ENCODE measurements around the gene CHN2. TPM values are rescaled to one million over a fixed set of nuclear protein-coding genes. Genes with fewer than 3 reads are reported as not detected.

Gene CHN2
- total RNA-seq, 2 donors from 2014 or later: 7.0 to 29.1 TPM

DNA sequence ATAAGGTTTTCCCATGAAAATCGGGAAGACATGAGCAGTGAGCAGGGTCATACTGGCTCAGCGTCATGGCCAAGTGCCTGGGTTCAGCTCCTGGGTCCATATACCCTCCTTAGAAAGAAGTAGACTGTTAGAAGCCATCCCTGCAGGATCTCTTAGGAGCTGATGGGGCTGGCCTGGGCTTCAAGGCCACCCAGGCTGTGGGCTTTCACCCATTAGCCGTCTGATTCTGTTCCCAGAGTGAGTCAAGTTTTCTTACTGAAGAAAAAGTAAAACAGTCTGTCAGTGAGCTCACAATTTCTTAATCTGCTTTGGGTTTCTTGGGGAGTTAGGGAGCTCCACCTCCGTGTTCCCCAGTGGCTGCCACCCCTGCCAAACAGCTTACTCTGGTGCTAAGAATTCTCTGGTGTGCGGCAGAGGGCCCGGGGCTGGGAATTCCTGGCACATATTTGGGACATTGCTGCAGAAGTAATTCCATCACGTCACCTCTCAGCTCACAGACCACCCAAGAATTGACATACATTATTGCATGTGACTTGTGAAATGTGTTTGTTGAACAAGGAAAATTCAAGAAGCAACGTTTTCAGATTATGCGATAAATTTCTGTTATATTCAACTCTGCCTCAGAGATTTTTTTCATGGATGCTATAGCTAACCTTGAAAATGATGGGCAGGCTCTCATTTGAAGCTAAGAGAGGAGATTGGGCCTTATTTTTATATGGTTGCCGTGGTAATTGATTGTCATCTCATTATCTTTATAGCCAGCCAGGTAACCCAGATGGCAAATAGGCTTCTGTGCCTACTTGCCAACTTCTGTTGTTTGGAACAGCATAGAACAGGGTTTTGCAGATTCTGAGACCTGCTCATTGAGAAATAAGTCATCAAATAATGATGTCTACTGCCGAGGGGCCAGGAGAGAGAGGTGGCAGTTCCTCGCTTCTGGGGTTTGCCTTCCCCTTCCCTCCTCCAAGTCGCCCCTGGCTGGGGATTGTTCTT, 166.4 kb downstream of the CHN2 start:
- peaks cover 3% of the 10 kb centered on the region for H3K4me1 ChIP-seq (replicated peaks)
- TF ChIP-seq, protein P1, sequence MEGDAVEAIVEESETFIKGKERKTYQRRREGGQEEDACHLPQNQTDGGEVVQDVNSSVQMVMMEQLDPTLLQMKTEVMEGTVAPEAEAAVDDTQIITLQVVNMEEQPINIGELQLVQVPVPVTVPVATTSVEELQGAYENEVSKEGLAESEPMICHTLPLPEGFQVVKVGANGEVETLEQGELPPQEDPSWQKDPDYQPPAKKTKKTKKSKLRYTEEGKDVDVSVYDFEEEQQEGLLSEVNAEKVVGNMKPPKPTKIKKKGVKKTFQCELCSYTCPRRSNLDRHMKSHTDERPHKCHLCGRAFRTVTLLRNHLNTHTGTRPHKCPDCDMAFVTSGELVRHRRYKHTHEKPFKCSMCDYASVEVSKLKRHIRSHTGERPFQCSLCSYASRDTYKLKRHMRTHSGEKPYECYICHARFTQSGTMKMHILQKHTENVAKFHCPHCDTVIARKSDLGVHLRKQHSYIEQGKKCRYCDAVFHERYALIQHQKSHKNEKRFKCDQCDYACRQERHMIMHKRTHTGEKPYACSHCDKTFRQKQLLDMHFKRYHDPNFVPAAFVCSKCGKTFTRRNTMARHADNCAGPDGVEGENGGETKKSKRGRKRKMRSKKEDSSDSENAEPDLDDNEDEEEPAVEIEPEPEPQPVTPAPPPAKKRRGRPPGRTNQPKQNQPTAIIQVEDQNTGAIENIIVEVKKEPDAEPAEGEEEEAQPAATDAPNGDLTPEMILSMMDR (IDR thresholded peaks at IDR 0.05): no peak
- TF ChIP-seq POLR2A (IDR thresholded peaks at IDR 0.05) (no peak), POLR2AphosphoS5 (IDR thresholded peaks at IDR 0.05) (no peak)
- H3K4me3 ChIP-seq: no peak overlapping the region
- H3K36me3 ChIP-seq: no peaks in the 10 kb centered on the region
- no peak for DNase-seq (ENCODE audit: low spot score)
- no peaks in the 10 kb centered on the region for H3K27me3 ChIP-seq (replicated peaks; ENCODE audit: insufficient read depth)
- H3K27ac ChIP-seq: no peak overlapping the region
- intact Hi-C loops (cut with DNase I): no loop called here
- WGBS: 69% methylated on average over 13 of the region's 13 CpGs
- H3K9me3 ChIP-seq: no peaks in the 10 kb centered on the region

DNA sequence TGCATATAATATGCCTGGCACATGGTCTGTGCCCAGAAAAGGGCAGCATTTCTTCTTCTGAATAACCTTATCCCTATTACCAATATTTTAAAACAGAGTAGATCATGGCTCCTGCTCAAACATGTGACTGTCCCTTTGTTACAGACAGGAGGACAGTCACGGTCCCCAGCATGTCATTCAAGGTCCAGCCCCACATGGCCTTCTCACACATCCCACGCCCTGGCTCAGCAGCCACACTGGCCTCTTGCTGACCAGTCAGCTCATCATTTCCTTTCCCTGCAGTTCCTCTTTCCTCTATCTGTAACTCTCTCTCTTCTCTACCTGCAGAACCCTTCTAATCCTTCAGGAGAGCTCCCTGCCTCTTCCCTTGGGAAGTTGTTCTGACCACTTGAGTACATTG, 167.8 kb downstream of the CHN2 start:
- intact Hi-C loops (cut with DNase I): no loop called here
- H3K36me3 ChIP-seq: no peaks in the 10 kb centered on the region
- no peaks in the 10 kb centered on the region for H3K9me3 ChIP-seq
- peaks cover 3% of the 10 kb centered on the region for H3K4me1 ChIP-seq (replicated peaks)
- H3K27ac ChIP-seq: no peak overlapping the region
- H3K4me3 ChIP-seq: no peak overlapping the region
- TF ChIP-seq POLR2A (IDR thresholded peaks at IDR 0.05) (no peak), POLR2AphosphoS5 (IDR thresholded peaks at IDR 0.05) (no peak)
- TF ChIP-seq, protein P1 (IDR thresholded peaks at IDR 0.05): no peak
- no peak for DNase-seq (ENCODE audit: low spot score)
- no peaks in the 10 kb centered on the region for H3K27me3 ChIP-seq (replicated peaks; ENCODE audit: insufficient read depth)
- WGBS: 95% methylated on average over 2 of the region's 2 CpGs

DNA sequence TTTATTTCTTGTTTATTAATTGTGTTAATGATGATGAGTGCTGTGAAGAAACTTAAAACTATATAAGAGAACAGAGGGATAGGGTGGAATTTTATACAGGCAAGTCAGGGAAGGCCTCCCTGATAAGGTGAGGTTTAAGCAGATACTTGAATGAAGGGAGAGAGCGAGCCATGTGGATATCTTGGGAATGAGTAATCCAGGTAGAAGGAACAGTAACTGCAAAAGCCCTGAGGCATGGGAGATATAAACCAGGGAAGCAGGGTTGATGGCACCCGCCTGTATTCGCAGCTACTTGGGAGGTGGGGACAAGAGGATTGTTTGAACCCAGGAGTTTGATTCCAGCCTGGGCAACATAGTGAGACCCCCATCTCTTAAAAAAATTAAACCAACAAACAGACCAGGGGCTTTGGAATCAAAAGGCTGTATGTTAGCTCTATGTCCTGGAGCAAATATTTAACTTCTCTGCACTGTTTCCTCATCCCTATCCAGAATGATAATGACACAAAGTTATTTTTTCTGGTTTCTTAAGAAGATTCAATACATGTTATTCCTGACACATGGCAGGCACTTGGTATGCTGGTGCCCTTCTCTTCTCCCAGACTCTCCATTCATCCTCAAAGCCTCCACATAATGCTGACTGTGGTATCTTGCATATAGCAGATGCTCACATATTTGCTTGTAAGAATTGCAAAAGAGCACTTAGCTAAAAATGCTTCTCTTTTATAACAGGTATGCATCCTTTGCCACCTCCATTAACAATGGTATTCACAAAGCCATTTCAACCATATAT, 169.3 kb downstream of the CHN2 start:
- Histone ChIP-seq H3K4me1 (replicated peaks) (peaks cover 3% of the 10 kb centered on the region), H3K4me3 (no peak overlapping the region), H3K9me3 (no peaks in the 10 kb centered on the region), H3K27ac (no peak overlapping the region), H3K27me3 (replicated peaks; ENCODE audit: insufficient read depth) (no peaks in the 10 kb centered on the region), H3K36me3 (no peaks in the 10 kb centered on the region)
- 98% methylated on average over 3 of the region's 3 CpGs for WGBS
- intact Hi-C loops (cut with DNase I): no loop called here
- TF ChIP-seq, protein P1 (IDR thresholded peaks at IDR 0.05): no peak
- TF ChIP-seq POLR2A (IDR thresholded peaks at IDR 0.05) (no peak), POLR2AphosphoS5 (IDR thresholded peaks at IDR 0.05) (no peak)
- no peak for DNase-seq (ENCODE audit: low spot score)

DNA sequence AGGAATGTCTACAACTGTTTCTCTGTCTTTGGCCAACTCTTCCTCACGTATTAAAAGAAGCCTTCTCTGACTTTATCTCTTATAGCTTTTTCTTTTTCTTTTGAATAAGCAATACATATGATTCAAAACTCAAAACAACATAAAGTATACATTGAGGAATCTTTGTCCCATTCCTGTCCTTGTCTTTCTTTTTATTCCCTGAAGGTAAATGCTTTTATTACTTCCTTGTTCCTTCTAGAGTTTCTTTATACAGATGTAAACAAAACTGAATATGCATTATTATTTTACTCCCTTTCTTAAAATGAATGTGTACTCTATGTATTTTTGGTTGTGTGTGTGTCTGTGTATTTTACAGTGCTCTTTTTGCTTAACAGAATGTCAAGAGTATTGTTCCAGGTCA, 170.1 kb downstream of the CHN2 start:
- TF ChIP-seq POLR2A (IDR thresholded peaks at IDR 0.05) (no peak), POLR2AphosphoS5 (IDR thresholded peaks at IDR 0.05) (no peak)
- TF ChIP-seq, protein P1 (IDR thresholded peaks at IDR 0.05): no peak
- intact Hi-C loops (cut with DNase I): no loop called here
- H3K27ac ChIP-seq: no peak overlapping the region
- H3K9me3 ChIP-seq: no peaks in the 10 kb centered on the region
- WGBS: 89% methylated on average over 1 of the region's 1 CpG
- peaks cover 3% of the 10 kb centered on the region for H3K4me1 ChIP-seq (replicated peaks)
- no peak overlapping the region for H3K4me3 ChIP-seq
- H3K27me3 ChIP-seq (replicated peaks; ENCODE audit: insufficient read depth): no peaks in the 10 kb centered on the region
- no peak for DNase-seq (ENCODE audit: low spot score)
- no peaks in the 10 kb centered on the region for H3K36me3 ChIP-seq

Measured in prostate gland (tissue), 2 donors.